ENCODE measurements around the gene SDHA.
"Not testable (repeated sequence)": the region's sequence is repeated elsewhere in the genome, so short reads cannot be mapped to it uniquely, and the experiment has no call there.

The SDHA gene

GRCh38 chr5:222951-223715, 5.0 kb downstream of the SDHA start:
- DNase-seq (ENCODE audit: low read depth in 2 of 2) = not testable (repeated sequence)

GRCh38 chr5:223791-224190, 5.7 kb downstream of the SDHA start:
- DNase-seq (ENCODE audit: low read depth in 2 of 2) = no peak

DNA sequence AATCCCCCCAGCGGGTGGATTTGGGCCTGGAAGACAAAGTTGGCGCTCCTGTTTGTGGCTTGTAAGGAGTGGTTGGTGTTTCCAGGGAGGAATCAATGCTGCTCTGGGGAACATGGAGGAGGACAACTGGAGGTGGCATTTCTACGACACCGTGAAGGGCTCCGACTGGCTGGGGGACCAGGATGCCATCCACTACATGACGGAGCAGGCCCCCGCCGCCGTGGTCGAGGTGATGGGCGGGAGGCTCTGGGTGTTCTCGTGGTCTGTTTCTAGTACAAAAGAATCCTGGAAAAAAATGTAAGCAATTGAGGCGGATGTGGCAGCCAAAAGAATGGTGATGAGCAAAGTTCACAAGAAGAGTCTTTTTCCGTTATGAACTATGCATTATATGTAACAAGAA, 7.2 kb downstream of the SDHA start:
- no peak for DNase-seq (ENCODE audit: low read depth in 2 of 2)

- DNase-seq (ENCODE audit: low read depth in 2 of 2) = not testable (repeated sequence)
Measured at GRCh38 chr5:227375-227774, 9.3 kb downstream of the SDHA start.

- no peak for DNase-seq (ENCODE audit: low read depth in 2 of 2)
Measured at GRCh38 chr5:228886-229285, 10.8 kb downstream of the SDHA start.

DNA sequence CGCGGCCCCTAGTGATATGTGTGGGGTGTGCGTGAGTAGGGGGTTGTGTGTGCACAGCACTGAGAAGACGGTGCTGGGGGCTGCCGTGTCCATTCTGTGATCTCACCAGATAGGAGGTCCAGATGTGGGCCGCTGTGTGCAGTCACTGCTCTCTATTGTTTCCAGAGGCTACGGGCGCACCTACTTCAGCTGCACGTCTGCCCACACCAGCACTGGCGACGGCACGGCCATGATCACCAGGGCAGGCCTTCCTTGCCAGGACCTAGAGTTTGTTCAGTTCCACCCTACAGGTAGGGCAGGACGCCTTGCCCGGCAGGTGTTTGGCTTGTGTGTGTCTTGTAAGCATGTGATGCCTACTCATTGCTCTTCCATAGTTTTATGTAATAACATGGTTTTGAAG, 12.6 kb downstream of the SDHA start:
- no peak for DNase-seq (ENCODE audit: low read depth in 2 of 2)

- DNase-seq (ENCODE audit: low read depth in 2 of 2) = no peak
Measured at GRCh38 chr5:231661-232060, 13.5 kb downstream of the SDHA start.

GRCh38 chr5:233426-233825, 15.3 kb downstream of the SDHA start:
- not testable (repeated sequence) for DNase-seq (ENCODE audit: low read depth in 2 of 2)

- DNase-seq (ENCODE audit: low read depth in 2 of 2) = no peak
Measured at GRCh38 chr5:234450-234849, 16.3 kb downstream of the SDHA start.

GRCh38 chr5:235527-235926, 17.4 kb downstream of the SDHA start:
- DNase-seq (ENCODE audit: low read depth in 2 of 2) = not testable (repeated sequence)

DNA sequence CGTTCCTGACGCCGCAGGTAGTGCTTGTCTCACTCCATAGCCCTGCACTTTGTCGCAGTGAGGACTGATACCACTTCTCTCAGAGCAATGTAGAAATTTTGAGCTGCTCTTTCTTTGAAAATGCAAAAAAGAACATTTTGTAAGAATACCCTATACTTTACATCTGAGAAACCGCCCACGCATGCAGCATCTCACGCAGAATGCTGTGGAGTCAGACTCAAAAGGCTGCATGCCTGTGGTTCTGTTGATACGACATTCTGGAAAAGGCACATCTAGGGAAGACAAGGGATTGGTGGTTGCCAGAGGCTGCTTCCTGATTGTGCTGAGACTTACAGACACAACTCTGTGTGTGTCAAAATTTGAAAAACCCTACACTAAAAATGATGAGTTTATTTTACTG, 19.8 kb downstream of the SDHA start:
- DNase-seq (ENCODE audit: low read depth in 2 of 2) = not testable (repeated sequence)

DNA sequence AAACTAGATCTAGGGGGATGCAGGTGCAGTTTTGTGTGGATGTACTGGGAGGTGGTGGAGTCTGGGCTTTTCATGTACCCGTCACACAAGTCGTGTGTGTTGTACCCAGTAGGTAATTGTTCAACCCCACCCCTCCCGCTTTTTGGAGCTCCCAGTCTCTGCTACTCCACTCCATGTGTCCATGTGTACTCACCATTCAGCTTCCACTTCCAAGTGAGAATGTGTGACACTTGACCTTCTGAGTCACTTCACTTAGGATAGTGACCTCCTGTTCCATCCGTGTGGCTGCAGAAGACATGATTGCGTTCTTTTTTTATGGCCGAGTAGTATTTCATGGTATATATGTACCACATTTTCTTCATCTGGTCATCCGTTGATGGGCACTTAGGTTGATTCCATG, 22.4 kb downstream of the SDHA start:
- not testable (repeated sequence) for DNase-seq (ENCODE audit: low read depth in 2 of 2)

DNA sequence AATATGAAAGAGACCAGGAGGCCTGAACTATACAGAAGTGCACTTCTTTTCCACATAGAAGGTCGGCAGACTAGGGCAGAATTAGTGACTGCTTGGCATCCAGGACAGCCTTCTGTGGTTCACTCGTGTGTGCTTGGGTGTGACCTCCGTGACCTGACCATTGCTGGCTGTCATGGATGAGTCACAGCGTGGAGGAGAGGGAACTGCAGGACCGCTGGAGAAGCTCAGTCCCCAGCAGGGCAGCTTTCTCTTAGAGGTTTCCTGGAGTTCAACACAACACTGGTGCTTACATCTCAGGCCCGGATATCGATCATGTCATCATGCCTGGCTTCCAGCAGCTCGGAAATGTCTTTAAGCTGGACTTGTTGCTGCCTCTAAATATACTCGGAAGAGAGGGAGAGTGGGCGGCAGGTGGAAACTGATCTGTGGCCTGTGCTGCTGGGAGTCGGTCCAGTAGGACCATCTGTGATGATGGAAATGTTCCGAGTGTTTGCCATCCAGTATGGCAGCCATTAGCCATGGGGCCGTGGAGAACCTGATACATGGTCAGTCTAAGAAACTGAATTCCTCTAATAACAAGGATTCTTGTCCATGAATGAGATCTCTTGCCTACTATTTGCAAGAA, 23.0 kb downstream of the SDHA start:
- DNase-seq (ENCODE audit: low read depth in 2 of 2) = not testable (repeated sequence)

- DNase-seq (ENCODE audit: low read depth in 2 of 2) = not testable (repeated sequence)
Measured at GRCh38 chr5:243683-244367, 25.7 kb downstream of the SDHA start.

GRCh38 chr5:245717-246116, 27.6 kb downstream of the SDHA start:
- not testable (repeated sequence) for DNase-seq (ENCODE audit: low read depth in 2 of 2)

DNA sequence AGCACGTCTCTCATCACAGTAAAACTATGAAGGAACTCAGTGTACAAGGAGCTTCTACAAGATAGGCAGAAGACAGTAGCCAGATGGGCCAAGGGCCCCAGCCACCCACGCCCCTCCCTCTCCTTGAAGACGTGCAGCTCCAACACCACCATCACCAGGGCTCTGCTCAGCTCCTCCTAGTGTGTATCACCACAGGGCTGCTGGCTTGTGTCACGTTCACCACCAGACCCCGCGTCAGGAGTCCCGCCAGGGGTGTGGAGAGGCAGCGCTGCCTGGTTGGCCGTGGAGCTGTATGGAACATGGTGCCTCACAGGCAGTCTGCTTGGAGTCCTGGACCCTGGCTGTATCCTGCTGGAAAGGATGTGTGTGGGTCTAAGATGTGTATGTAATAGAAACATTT, 32.3 kb downstream of the SDHA start:
- not testable (repeated sequence) for DNase-seq (ENCODE audit: low read depth in 2 of 2)

- DNase-seq (ENCODE audit: low read depth in 2 of 2) = not testable (repeated sequence)
Measured at GRCh38 chr5:251016-251415, 32.9 kb downstream of the SDHA start.

- DNase-seq (ENCODE audit: low read depth in 2 of 2) = not testable (repeated sequence)
Measured at GRCh38 chr5:251538-251937, 33.4 kb downstream of the SDHA start.

- not testable (repeated sequence) for DNase-seq (ENCODE audit: low read depth in 2 of 2)
Measured at GRCh38 chr5:251975-252374, 33.9 kb downstream of the SDHA start.

DNA sequence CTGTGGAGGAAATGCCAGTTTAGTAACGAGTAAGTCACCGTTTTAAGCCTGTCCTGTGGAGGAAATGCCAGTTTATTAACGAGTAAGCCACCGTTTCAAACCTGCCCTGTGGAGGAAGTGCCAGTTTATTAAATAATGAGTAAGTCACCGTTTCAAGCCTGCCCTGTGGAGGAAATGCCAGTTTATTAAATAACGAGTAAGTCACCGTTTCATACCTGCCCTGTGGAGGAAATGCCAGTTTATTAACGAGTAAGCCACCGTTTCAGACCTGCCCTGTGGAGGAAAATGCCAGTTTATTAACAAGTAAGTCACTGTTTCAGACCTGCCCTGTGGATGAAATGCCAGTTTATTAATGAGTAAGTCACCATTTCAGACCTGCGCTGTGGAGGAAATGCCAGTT, 34.4 kb downstream of the SDHA start:
- DNase-seq (ENCODE audit: low read depth in 2 of 2) = no peak

- not testable (repeated sequence) for DNase-seq (ENCODE audit: low read depth in 2 of 2)
Measured at GRCh38 chr5:254322-254721, 36.2 kb downstream of the SDHA start.

- DNase-seq (ENCODE audit: low read depth in 2 of 2) = not testable (repeated sequence)
Measured at GRCh38 chr5:255116-255515, 37.0 kb downstream of the SDHA start.

- not testable (repeated sequence) for DNase-seq (ENCODE audit: low read depth in 2 of 2)
Measured at GRCh38 chr5:256347-256746, 38.2 kb downstream of the SDHA start.
